Adipose tissue (tissue), 3 donors: ENCODE data around the gene ARL2. TPM values are rescaled to one million over a fixed set of nuclear protein-coding genes. Genes with fewer than 3 reads are reported as not detected.
A peak's percentile ranks its signal among the peaks of the same experiment; 100 is the strongest.
"Not testable (repeated sequence)": the region's sequence is repeated elsewhere in the genome, so short reads cannot be mapped to it uniquely, and the experiment has no call there.

ENCODE experiments used
- H3K27ac ChIP-seq: one replicate; pipeline ENCODE4 v1.5.1; 2013; ENCODE audit warnings: low read depth, low read length
- WGBS, 3 donors: extraction: QIAGEN DNeasy Blood & Tissue Kit; methylation state at CpG; one replicate each; pipeline ENCODE4 v1.1.7; 2013; 5-methylcytosine and 5-hydroxymethylcytosine counted together
- polyA plus RNA-seq, 3 donors: library from polyadenylated mRNA; stranded (reverse); fragments of 200-250 nt; gene quantifications; one replicate each; pipeline ENCODE4 v1.2.3, GENCODE V29; 2013
- donor health status: healthy with polysubstance abuse.
- donor health status: Bipolar disorder and iron deficiency.
- donor health status: healthy.

The ARL2 gene
- polyA plus RNA-seq, 3 donors: 57.9 to 226 (median 169) TPM

DNA sequence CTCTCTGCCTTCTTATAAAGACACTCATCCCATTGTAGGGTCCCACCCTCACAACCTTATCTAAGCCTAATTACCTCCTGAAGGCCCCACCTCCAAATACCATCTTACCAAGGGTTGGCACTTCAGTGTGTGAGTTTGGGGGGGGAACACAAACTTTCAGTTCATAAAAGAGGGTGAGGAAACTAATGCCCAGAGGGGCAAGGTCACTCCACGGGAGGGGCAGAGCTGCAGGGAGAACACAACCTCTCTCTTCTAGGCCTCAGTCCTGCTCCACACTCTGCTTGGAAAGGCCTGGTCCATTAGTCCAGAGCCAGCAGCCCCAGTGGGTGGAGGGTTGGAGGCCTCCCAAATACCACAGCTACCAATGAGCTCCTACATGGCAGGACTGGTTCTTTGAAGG lies 14.5 kb upstream of the ARL2 start:
- WGBS, 3 donors: 92 to 100% (median 95%) methylated on average over 1 of the region's 1 CpG

DNA sequence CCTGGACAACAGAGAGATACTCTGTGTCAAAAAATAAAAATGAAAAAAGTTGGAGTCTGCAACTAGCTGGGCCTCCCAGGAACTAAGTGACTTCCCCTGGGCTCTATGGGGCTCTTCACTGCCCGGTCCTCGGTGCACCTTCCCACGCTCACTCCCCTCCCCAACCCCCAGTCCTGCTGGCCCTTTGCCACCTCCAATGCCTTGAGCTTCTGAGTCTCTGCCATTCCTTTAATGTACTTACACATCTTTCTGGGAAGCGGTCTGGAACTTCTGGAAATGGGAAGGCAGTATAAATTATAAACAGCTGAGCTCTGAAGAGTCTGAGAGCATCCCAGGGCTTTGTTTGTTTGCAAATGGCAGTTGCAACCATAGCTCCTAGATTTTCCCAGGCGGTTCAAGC lies 11.3 kb upstream of the ARL2 start:
- 63 to 76% (median 72%) methylated on average over 5 of the region's 5 CpGs for WGBS, 3 donors

More for the DNA sequence above, 14.5 kb upstream of the ARL2 start:
- no peak overlapping the region for H3K27ac ChIP-seq

DNA sequence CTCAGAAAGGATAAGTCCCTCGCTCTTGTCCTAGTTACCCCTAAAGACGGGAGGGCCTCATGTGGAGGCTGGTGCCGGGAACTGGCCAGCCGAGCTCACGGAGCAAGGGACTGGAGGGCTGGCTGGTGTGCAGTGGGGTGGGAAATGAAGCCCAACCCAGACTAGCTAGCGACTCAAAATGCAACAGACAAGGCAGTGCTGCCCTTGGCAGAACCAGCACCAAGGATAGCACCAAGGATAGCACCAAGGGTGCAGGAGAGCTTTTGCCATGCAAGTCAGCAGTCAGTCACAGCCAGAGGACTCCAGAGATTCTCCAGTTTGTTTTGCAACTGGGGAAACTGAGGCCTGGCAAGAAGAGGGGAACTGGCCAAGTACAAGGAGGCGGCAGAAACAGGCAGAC lies 10.7 kb upstream of the ARL2 start:
- H3K27ac ChIP-seq: no peak overlapping the region
- 77 to 81% (median 79%) methylated on average over 7 of the region's 7 CpGs for WGBS, 3 donors

More for the DNA sequence above, 11.3 kb upstream of the ARL2 start:
- no peak overlapping the region for H3K27ac ChIP-seq

DNA sequence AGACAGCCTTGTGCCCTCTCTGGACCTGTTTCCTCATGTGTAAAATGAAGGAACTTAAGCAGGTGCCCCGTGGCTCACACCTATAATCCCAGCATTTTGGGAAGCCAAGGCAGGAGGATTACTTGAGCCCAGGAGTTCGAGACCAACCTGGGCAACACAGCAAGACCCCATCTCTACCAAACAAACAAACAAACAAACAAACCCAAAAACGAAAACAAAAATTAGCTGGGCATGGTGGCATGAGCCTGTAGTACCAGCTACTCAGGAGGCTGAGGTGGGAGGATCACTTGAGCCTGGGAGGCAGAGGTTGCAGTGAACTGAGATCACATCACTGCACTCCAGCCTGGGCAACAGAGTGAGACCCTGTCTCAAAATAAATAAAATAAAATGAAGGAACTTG lies 10.0 kb upstream of the ARL2 start:
- not testable (repeated sequence) for H3K27ac ChIP-seq
- 53 to 75% (median 67%) methylated on average over 3 of the region's 3 CpGs for WGBS, 3 donors

DNA sequence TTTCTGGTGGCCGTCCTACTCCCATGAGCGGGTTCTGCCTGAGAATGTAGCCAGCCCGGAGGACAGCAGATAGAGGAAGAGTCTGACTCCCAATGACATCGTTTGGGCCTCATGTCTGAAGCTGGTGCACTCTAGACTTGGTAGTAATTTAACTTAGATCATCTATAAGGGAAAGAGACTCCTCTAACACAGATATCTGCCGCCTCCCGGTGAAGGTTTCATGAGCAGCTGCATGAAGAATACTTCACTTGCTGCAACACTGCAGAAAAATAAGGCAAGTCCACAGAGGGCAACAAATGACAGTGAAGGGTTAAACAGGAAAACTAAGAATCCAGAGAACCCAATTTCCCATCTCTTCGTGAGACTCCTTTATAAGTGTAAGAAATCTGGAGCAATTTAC lies 5.9 kb upstream of the ARL2 start:
- H3K27ac ChIP-seq: no peak overlapping the region
- whole genome bisulfite sequencing, 3 donors: 70 to 75% (median 75%) methylated on average over 7 of the region's 7 CpGs

DNA sequence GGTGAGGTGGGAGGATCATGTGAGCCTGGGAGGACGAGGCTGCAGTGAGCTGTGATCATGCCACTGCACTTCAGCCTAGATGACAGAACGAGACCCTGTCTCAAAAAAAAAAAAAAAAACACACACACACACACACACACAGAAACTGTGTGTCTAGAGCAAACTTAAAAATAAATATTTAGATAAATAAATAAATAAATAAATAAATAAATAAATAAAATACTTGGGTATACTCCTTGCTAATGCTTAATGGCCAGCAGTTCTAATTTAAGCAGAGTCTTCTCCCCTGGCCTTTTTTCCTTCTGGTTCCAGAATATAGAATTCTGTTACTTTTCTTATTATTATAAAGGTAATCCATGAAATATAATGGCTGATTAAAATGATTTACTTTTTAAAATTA lies 5.1 kb upstream of the ARL2 start:
- no peak overlapping the region for H3K27ac ChIP-seq
- WGBS, 3 donors: 89 to 92% (median 90%) methylated on average over 2 of the region's 2 CpGs

DNA sequence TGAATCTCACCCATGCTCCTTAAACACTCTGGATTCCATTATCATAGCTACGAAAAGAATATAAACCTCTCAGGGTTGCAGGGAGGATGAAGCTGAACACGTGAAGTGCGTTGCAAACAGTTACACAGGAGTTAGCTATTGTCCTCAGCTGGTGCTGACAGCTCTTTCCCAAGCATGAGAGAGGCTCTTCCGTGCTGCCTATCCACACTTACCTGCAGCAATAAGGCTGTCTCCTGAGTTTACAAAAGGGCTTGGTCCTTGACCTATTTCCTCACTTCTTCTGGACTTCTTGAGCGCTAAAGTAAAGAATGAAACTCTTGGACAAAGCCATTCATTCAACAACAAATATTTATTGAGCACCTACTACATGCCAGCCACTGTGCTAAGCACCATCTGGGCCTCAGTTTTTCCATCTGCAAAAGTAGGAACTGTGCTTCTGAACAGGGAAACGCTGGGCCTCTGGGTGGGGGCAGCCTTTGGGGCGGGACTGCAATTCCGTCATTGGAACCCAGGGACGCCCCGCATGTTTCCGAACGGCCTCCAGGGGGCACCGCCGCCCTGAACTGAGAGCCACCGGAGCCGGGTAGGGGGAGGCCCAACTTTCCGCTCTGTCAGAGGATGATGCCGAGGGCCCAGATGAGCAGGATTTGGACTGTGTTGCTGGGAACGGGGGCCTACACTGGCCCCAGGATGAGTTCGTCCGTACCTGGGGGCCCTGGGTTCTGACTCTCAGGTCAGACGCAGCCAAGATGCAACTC lies 651 bp upstream of the ARL2 start:
- WGBS, 3 donors: 7 to 16% (median 15%) methylated on average over 21 to 22 of the region's 22 CpGs
- peak overlapping the region; percentile 98 for H3K27ac ChIP-seq

DNA sequence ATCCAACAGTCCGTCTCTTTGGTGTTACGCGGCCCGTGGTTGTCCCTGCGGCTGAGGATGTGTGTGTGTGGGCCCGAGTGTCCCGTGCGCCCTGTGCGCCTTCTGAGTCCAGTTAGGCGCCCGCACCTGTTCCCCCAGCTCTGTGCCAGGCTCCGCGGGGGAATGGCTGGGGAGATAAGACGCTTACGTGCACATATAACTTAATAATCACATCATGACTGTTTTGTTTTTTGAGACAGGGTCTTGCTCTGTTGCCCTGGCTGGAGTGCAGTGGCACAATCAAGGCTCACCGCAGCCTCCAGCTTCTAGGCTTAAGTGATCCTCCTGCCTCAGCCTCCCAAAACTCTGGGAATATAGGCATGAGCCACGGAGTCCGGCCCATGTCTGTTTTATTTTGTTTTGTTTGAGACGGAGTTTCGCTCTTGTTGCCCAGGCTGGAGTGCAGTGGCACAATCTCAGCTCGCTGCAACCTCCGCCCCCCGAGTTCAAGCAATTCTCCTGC lies 817 bp downstream of the ARL2 start:
- H3K27ac ChIP-seq: peak overlapping the region; percentile 98
- WGBS, 3 donors: 30 to 32% (median 31%) methylated on average over 23 of the region's 23 CpGs

DNA sequence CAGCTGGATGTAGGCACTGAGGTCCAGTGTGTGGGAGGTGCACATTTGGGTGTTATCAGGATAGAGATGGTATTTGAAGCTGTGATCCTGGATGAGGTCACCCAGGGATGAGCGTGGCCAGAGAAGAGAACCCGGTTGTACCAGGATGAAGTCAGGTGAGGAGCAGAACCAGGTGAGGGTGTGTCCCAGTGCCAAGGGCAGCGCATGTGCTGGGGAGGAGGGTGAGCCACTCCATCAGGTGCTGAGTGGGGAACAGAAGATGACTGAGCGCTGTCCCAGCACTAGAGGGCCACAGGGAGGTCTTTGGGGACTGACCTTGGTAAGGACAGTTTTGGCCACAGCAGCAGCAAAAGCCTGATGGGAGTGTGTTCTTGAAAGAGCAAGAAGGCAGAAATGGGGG lies 2.7 kb downstream of the ARL2 start:
- 87 to 93% (median 87%) methylated on average over 4 of the region's 4 CpGs for WGBS, 3 donors
- no peak overlapping the region for H3K27ac ChIP-seq

DNA sequence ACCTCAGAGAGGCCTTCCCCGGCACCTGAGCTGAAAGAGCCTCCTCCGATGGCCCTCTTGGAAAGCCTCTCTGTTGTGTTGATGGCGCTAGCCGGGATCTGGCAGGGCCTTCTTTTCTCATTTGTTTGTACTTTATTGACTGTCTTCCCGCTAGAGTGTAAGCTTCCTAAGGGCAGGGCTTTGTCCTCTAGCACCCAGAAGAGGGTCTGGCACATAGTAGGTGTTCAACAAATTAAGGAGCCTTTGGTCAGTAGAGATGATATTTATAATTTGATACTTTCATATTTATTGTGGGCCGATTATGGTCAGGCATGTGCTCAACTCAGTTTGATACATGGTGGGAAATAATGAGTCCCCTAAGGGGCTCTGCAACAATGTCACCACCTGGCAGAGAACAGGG lies 4.0 kb downstream of the ARL2 start:
- no peak overlapping the region for H3K27ac ChIP-seq
- whole genome bisulfite sequencing, 3 donors: 98% methylated on average over 6 of the region's 6 CpGs

DNA sequence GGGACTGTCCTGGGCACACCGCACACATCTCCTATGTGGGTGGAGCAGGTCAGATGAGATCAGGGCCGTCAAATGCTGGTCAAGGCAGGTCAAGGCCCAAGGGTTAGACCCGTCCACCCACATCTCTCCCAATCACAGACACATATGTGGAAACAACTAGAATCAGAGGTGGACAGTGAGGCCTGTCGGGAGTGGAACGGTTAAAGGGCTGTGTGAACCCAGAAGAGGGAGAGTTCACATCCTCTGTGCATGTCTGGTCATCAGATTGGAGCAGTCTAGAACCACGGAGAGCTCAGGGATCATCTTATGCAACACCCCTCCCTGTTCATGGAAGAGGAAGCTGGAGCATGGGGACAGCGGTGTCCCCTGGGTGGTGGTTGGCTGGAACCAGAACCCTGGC lies 5.9 kb downstream of the ARL2 start:
- WGBS, 3 donors: 78 to 88% (median 80%) methylated on average over 7 of the region's 7 CpGs
- H3K27ac ChIP-seq: no peak overlapping the region

DNA sequence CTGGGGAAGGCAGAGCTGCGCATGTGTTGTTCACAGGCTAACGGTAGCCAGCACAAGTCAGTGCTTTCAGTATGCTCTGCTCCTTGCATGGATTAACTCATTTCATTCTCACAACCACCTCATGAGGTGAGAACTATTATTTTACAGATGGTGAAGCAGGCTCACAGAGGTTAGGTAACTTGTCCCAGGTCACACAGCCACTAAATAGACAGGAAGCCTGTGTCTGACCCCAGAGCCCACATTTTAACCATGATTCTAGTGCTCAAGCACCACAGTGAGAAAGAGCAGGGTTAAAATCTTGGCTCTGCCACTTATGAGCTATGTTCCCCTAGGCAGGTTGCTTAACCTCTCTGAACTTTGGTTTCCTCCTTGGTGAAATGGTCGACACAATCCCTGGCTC lies 7.0 kb downstream of the ARL2 start:
- 72 to 86% (median 72%) methylated on average over 3 of the region's 3 CpGs for WGBS, 3 donors
- H3K27ac ChIP-seq: no peak overlapping the region

DNA sequence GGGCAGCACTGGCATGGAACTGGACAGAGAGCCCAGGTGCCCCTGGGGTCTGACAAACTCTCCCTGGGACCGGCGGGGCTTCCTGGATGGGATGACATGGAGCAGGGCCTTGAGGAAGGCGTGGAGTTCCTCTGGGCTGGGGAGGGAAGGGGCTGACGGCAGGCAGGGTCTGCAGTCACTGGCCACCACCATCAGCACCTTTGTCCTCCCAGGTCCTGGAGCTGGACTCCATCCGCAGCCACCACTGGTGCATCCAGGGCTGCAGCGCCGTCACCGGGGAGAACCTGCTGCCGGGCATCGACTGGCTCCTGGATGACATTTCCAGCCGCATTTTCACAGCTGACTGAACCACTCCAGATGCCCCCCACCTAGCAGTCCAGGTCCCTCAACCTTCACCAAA lies 7.5 kb downstream of the ARL2 start:
- H3K27ac ChIP-seq: no peak overlapping the region
- WGBS, 3 donors: 93 to 94% (median 93%) methylated on average over 11 of the region's 11 CpGs

DNA sequence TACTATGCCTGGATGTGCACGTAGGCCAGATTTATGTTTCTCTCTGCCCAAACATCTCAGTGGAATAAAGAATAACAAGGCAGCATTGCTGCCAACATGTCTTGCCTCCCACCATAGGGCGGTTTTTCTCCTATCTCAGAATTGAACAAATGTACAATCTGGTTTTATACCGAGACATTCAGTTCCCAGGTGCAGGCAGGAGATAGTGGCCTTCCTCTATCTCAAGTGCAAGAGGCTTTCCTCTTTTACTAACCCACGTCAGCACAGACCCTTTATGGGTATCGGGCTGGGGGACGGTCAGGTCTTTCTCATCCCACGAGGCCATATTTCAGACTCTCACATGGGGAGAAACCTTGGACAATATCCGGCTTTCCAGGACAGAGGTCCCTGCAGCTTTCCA lies 9.5 kb downstream of the ARL2 start:
- WGBS, 3 donors: 56 to 74% (median 67%) methylated on average over 8 of the region's 8 CpGs

DNA sequence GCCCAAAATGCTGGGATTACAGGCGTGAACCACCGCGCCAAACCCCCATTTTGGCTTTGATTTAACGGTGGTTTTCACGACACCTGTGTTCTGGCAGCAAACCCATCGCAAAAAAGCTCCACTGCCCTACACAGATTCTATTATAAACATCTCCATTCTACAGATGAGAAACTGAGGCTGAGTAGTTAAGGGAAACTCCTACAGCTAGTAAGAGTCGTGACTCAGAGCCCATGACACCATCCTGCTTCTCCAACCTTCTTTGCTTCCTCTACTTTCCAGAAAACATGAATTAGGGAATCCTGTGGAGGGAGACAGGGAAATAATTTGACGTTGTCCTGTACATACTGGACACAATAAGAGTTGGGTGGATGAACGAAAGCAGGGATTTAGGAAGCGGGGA lies 12.8 kb downstream of the ARL2 start:
- 57 to 64% (median 60%) methylated on average over 10 of the region's 10 CpGs for WGBS, 3 donors
- no peak overlapping the region for H3K27ac ChIP-seq

More for the DNA sequence above, 9.5 kb downstream of the ARL2 start:
- H3K27ac ChIP-seq: not testable (repeated sequence)

DNA sequence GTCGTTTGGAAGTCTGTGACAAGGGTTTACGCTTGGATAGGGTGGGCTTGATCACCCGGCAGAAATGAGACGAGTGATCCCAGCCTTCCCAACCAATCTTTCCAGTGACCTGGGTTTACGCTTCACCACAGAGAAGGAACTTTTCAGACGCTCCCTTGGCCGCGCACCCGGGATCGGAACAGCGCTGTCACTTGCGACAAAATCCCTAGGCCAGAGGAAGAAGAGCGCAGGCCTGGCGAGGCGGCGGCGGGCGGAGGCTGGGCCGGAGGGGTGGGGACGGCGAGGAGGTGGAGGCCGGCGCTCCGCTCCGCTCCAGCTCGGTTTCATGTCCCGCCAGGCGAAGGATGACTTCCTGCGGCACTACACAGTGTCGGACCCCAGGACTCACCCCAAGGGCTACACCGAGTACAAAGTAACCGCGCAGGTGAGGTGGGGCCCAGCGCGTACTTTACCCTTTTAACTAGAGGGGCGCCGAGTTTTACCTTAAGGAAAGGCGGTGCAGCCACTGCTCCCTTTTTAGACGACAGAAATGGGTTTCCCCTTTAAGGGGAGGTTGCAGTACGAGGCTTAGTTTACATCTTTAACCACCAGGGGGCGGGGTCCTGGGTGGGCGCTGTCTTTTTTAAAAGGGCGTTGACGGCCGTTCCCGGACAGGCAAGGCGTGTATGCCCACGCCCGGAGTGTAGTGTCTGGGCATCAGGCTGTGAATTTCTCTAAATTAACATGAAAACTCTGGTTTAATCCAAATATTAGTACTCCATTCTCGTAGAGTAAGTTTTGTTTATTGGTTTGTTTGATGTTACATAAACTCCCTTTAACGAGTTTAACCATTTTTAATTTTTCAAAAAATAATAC lies 13.5 kb downstream of the ARL2 start, which contains the start of gene SNX15:
SNX15 (plus strand) TSS at position 227 of the 855 bp plus-strand sequence; CDS start at position 326, 99 bp downstream.
- peak within 1 kb of the TSS; percentile 73 for H3K27ac ChIP-seq
- WGBS, 3 donors: 1% methylated on average over 51 of the region's 51 CpGs

DNA sequence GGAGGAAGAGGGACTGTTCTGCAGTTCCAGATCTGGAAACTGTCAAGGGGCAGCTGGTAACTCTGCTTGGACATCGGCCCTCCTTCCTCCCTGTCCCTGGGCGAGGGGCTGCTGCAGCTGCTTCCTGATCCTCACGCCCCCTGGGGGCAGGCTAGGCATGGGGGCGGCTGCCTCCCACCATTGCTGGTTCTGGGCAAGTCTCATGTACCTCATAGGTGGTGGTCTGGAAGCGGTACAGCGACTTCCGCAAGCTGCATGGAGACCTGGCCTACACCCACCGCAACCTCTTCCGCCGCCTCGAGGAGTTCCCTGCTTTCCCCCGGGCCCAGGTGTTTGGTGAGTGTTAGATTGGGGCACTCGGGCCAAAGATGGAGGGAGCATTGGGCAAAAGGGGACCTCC lies 18.3 kb downstream of the ARL2 start:
- 82 to 86% (median 83%) methylated on average over 13 of the region's 13 CpGs for WGBS, 3 donors
- H3K27ac ChIP-seq: no peak overlapping the region

DNA sequence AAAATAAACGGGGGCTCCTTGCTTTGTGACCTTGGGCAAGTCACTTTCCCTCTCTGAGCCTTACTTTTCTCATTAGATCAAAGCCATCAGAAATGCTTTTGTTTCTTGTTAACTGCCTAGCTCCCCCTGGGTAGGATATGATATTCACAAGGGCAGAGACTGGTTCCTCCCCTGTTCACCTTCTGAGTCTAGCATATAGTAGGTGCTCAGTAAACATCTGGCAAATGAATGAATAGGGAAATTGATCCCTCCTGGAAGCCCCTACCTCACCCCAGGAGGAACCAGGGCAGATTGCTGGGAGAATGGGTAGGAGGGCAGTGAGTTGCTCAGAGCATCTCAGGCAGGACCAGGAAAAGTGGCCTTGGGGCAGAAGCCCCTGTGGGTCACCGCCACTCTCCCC lies 20.5 kb downstream of the ARL2 start:
- WGBS, 3 donors: 67 to 100% (median 96%) methylated on average over 2 of the region's 2 CpGs

DNA sequence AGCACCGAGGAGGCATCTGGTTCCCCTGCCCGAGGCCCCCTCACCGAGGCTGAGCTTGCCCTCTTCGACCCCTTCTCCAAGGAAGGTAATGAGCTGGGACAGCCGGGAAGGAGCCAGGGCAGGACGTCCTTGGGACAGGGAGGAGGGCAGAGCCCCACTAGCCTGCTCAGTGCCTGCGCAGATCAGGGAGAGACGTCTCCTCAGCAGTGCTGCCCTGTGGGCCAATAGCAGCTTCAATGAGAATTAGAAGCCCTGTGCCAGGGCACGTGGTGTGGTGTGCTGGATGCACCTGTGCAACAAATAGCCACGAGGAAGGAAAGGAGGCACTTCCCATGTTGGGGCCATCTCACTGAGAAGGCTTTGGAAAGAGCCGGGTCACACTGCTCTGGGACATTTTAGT lies 21.6 kb downstream of the ARL2 start:
- 71 to 82% (median 73%) methylated on average over 11 of the region's 11 CpGs for WGBS, 3 donors
- no peak overlapping the region for H3K27ac ChIP-seq

More for the DNA sequence above, 20.5 kb downstream of the ARL2 start:
- H3K27ac ChIP-seq: no peak overlapping the region
